Activated naive CD8-positive, alpha-beta T cell (primary cell): ENCODE results near the gene PLPPR1.

Experiments
- H3K27ac Mint-ChIP-seq: one replicate; pipeline ENCODE4 v1.8.0; 2021; ENCODE audit warnings: mixed read lengths
- H3K27me3 Mint-ChIP-seq: one replicate; pipeline ENCODE4 v1.8.0; 2021; ENCODE audit warnings: mixed read lengths
- H3K36me3 Mint-ChIP-seq: one replicate; pipeline ENCODE4 v1.8.0; 2021; ENCODE audit warnings: mixed read lengths
- H3K4me1 Mint-ChIP-seq: one replicate; pipeline ENCODE4 v1.8.0; 2021; ENCODE audit warnings: low read depth, mixed read lengths
- H3K4me3 Mint-ChIP-seq: one replicate; pipeline ENCODE4 v1.8.0; 2021; ENCODE audit warnings: mild to moderate bottlenecking, mixed read lengths
- H3K9me3 Mint-ChIP-seq: one replicate; pipeline ENCODE4 v1.8.0; 2021; ENCODE audit warnings: low read depth, mixed read lengths

PLPPR1 gene

GRCh38 chr9:101176384-101176783, 147.9 kb downstream of the PLPPR1 start:
- H3K27me3 Mint-ChIP-seq: peaks cover 1% of the 10 kb centered on the region
- no peaks in the 10 kb centered on the region for H3K4me1 Mint-ChIP-seq
- H3K27ac Mint-ChIP-seq: no peak overlapping the region
- no peak overlapping the region for H3K4me3 Mint-ChIP-seq
- H3K9me3 Mint-ChIP-seq: no peaks in the 10 kb centered on the region
- no peaks in the 10 kb centered on the region for H3K36me3 Mint-ChIP-seq

- no peaks in the 10 kb centered on the region for H3K36me3 Mint-ChIP-seq
- no peak overlapping the region for H3K4me3 Mint-ChIP-seq
- H3K27ac Mint-ChIP-seq: no peak overlapping the region
- no peaks in the 10 kb centered on the region for H3K27me3 Mint-ChIP-seq
- no peaks in the 10 kb centered on the region for H3K9me3 Mint-ChIP-seq
- no peaks in the 10 kb centered on the region for H3K4me1 Mint-ChIP-seq
Measured at GRCh38 chr9:101184813-101185278, 156.3 kb downstream of the PLPPR1 start.

GRCh38 chr9:101191723-101192122, 163.2 kb downstream of the PLPPR1 start:
- no peaks in the 10 kb centered on the region for H3K9me3 Mint-ChIP-seq
- H3K4me3 Mint-ChIP-seq: no peak overlapping the region
- H3K4me1 Mint-ChIP-seq: no peaks in the 10 kb centered on the region
- H3K36me3 Mint-ChIP-seq: no peaks in the 10 kb centered on the region
- no peak overlapping the region for H3K27ac Mint-ChIP-seq
- H3K27me3 Mint-ChIP-seq: peaks cover 2% of the 10 kb centered on the region

GRCh38 chr9:101197026-101197425, 168.5 kb downstream of the PLPPR1 start:
- no peaks in the 10 kb centered on the region for H3K4me1 Mint-ChIP-seq
- no peaks in the 10 kb centered on the region for H3K9me3 Mint-ChIP-seq
- no peak overlapping the region for H3K4me3 Mint-ChIP-seq
- H3K27ac Mint-ChIP-seq: no peak overlapping the region
- no peaks in the 10 kb centered on the region for H3K36me3 Mint-ChIP-seq
- H3K27me3 Mint-ChIP-seq: no peaks in the 10 kb centered on the region

GRCh38 chr9:101200852-101201251, 172.3 kb downstream of the PLPPR1 start:
- H3K27ac Mint-ChIP-seq: no peak overlapping the region
- H3K4me1 Mint-ChIP-seq: no peaks in the 10 kb centered on the region
- no peaks in the 10 kb centered on the region for H3K9me3 Mint-ChIP-seq
- no peaks in the 10 kb centered on the region for H3K36me3 Mint-ChIP-seq
- peaks cover 3% of the 10 kb centered on the region for H3K27me3 Mint-ChIP-seq
- H3K4me3 Mint-ChIP-seq: no peak overlapping the region

- Mint-ChIP-seq H3K4me3 (no peak overlapping the region), H3K36me3 (no peaks in the 10 kb centered on the region), H3K27ac (no peak overlapping the region), H3K27me3 (peaks cover 3% of the 10 kb centered on the region), H3K4me1 (no peaks in the 10 kb centered on the region), H3K9me3 (no peaks in the 10 kb centered on the region)
Measured at GRCh38 chr9:101201630-101202029, 173.1 kb downstream of the PLPPR1 start.

- Mint-ChIP-seq H3K4me1 (no peaks in the 10 kb centered on the region), H3K9me3 (no peaks in the 10 kb centered on the region), H3K27ac (no peak overlapping the region), H3K4me3 (no peak overlapping the region), H3K36me3 (no peaks in the 10 kb centered on the region), H3K27me3 (no peaks in the 10 kb centered on the region)
Measured at GRCh38 chr9:101209670-101210069, 181.1 kb downstream of the PLPPR1 start.

GRCh38 chr9:101212661-101213060, 184.1 kb downstream of the PLPPR1 start:
- H3K9me3 Mint-ChIP-seq: no peaks in the 10 kb centered on the region
- peaks cover 4% of the 10 kb centered on the region for H3K27me3 Mint-ChIP-seq
- H3K4me3 Mint-ChIP-seq: no peak overlapping the region
- no peak overlapping the region for H3K27ac Mint-ChIP-seq
- H3K36me3 Mint-ChIP-seq: no peaks in the 10 kb centered on the region
- no peaks in the 10 kb centered on the region for H3K4me1 Mint-ChIP-seq

GRCh38 chr9:101219030-101219429, 190.5 kb downstream of the PLPPR1 start:
- Mint-ChIP-seq H3K36me3 (no peaks in the 10 kb centered on the region), H3K4me1 (no peaks in the 10 kb centered on the region), H3K9me3 (no peaks in the 10 kb centered on the region), H3K27me3 (peaks cover 7% of the 10 kb centered on the region), H3K4me3 (no peak overlapping the region), H3K27ac (no peak overlapping the region)

GRCh38 chr9:101220341-101220740, 191.8 kb downstream of the PLPPR1 start:
- Mint-ChIP-seq H3K4me1 (no peaks in the 10 kb centered on the region), H3K27me3 (peaks cover 8% of the 10 kb centered on the region), H3K27ac (no peak overlapping the region)

GRCh38 chr9:101225271-101225670, 196.7 kb downstream of the PLPPR1 start:
- Mint-ChIP-seq H3K9me3 (no peaks in the 10 kb centered on the region), H3K4me3 (no peak overlapping the region), H3K4me1 (no peaks in the 10 kb centered on the region)

More at GRCh38 chr9:101220341-101220740, 191.8 kb downstream of the PLPPR1 start:
- Mint-ChIP-seq H3K4me3 (no peak overlapping the region), H3K36me3 (no peaks in the 10 kb centered on the region), H3K9me3 (no peaks in the 10 kb centered on the region)

GRCh38 chr9:101226161-101226560, 197.6 kb downstream of the PLPPR1 start:
- Mint-ChIP-seq H3K27me3 (peaks cover 5% of the 10 kb centered on the region), H3K9me3 (no peaks in the 10 kb centered on the region), H3K27ac (no peak overlapping the region), H3K4me3 (no peak overlapping the region), H3K36me3 (no peaks in the 10 kb centered on the region), H3K4me1 (no peaks in the 10 kb centered on the region)

More at GRCh38 chr9:101225271-101225670, 196.7 kb downstream of the PLPPR1 start:
- H3K27me3 Mint-ChIP-seq: peaks cover 5% of the 10 kb centered on the region
- H3K27ac Mint-ChIP-seq: no peak overlapping the region
- H3K36me3 Mint-ChIP-seq: no peaks in the 10 kb centered on the region

- Mint-ChIP-seq H3K36me3 (no peaks in the 10 kb centered on the region), H3K4me1 (no peaks in the 10 kb centered on the region), H3K4me3 (no peak overlapping the region), H3K27ac (no peak overlapping the region), H3K9me3 (no peaks in the 10 kb centered on the region), H3K27me3 (peaks cover 5% of the 10 kb centered on the region)
Measured at GRCh38 chr9:101226803-101227202, 198.3 kb downstream of the PLPPR1 start.

- H3K9me3 Mint-ChIP-seq: no peaks in the 10 kb centered on the region
- peaks cover 4% of the 10 kb centered on the region for H3K27me3 Mint-ChIP-seq
- no peak overlapping the region for H3K27ac Mint-ChIP-seq
- no peaks in the 10 kb centered on the region for H3K36me3 Mint-ChIP-seq
- no peak overlapping the region for H3K4me3 Mint-ChIP-seq
- no peaks in the 10 kb centered on the region for H3K4me1 Mint-ChIP-seq
Measured at GRCh38 chr9:101229606-101230005, 201.1 kb downstream of the PLPPR1 start.

- no peaks in the 10 kb centered on the region for H3K36me3 Mint-ChIP-seq
- peaks cover 7% of the 10 kb centered on the region for H3K27me3 Mint-ChIP-seq
- no peaks in the 10 kb centered on the region for H3K9me3 Mint-ChIP-seq
- H3K4me3 Mint-ChIP-seq: no peak overlapping the region
- no peaks in the 10 kb centered on the region for H3K4me1 Mint-ChIP-seq
- H3K27ac Mint-ChIP-seq: no peak overlapping the region
Measured at GRCh38 chr9:101232405-101232977, 204.0 kb downstream of the PLPPR1 start.
